ENCODE data around the gene MAP4K1.

MAP4K1 gene

GRCh38 chr19:38542040-38542439, 75.7 kb downstream of the MAP4K1 start:
- DNase-seq = no peak

DNA sequence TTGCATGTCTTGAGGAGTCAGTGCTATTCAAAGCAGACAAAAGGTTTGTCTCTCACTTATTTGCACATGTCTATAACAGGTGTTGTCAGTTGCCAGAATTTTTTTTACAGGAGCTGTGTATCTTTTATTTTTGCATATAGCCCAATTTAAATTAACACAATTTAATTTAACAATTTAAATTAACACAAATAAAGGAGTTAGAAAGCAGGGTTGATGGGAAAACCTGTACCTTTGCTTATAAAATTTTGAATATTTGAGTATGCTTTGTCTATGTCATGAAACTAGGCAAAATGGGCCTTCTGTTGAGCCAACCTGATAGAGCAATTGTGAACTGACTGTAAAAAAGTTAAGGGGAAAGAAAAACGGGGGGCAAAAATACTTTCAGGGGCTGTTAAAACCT, 78.0 kb downstream of the MAP4K1 start:
- DNase-seq = no peak

GRCh38 chr19:38538793-38539528, 78.8 kb downstream of the MAP4K1 start:
- DNase-seq = no peak

GRCh38 chr19:38538386-38538785, 79.4 kb downstream of the MAP4K1 start:
- DNase-seq = no peak
